ENCODE measurements around the gene LSMEM2.
"Not testable (repeated sequence)": the region's sequence is repeated elsewhere in the genome, so short reads cannot be mapped to it uniquely, and the experiment has no call there.

Gene LSMEM2

GRCh38 chr3:50298836-50299637, 20.1 kb downstream of the LSMEM2 start, which contains the start of the genes HYAL3 and NAA80:
Gene HYAL3, minus strand, starts transcription at chr3:50299405. Its CDS starts 3,803 bp downstream, at chr3:50295602.
Gene NAA80, minus strand, starts transcription at chr3:50299405. Its CDS starts 1,942 bp downstream, at chr3:50297463.
- DNase-seq (ENCODE audit: low spot score): peak; percentile 100

- no peak for DNase-seq (ENCODE audit: low spot score)
These were observed 20.7 kb downstream of the LSMEM2 start for GRCh38 chr3:50299638-50299928.

DNA sequence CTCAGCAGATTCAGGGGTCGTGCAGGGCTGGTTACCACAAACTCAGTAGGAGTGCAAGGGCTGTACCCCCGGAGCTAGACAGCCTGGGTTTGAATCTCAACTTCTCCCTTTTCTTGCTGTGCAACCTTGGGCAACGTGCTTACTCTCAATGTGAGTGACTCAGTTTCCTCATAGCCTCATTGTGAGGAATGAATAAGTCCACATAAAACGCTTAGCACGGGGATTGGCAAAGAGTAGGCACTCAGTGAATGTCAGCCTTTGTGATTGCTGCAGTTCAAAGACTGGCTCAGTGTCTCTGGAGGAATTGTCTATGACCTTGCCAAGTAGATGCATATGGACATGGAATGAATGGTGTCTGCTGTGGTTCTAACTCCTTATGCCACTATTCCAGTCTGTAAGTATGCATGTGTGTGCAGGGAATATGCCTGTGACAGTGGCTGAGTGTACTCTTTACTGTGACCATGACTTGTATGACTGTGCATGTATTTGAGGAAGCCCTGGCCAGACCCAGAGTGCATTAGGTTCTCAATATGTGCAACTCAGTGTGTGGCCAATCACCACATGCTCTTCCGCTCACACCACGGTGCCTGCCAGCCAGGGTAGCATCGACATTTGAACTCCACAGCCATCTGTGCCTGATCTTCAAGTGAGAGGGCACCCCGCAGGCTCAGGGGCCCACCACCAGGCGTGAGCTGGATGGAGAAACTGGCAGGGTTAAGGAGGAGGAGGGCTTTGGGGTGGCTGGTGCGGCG, 21.2 kb downstream of the LSMEM2 start:
- DNase-seq (ENCODE audit: low spot score): peak; percentile 22

GRCh38 chr3:50300681-50301254, 21.9 kb downstream of the LSMEM2 start:
- no peak for DNase-seq (ENCODE audit: low spot score)

- no peak for DNase-seq (ENCODE audit: low spot score)
These were observed 23.5 kb downstream of the LSMEM2 start for GRCh38 chr3:50302095-50303012.

DNA sequence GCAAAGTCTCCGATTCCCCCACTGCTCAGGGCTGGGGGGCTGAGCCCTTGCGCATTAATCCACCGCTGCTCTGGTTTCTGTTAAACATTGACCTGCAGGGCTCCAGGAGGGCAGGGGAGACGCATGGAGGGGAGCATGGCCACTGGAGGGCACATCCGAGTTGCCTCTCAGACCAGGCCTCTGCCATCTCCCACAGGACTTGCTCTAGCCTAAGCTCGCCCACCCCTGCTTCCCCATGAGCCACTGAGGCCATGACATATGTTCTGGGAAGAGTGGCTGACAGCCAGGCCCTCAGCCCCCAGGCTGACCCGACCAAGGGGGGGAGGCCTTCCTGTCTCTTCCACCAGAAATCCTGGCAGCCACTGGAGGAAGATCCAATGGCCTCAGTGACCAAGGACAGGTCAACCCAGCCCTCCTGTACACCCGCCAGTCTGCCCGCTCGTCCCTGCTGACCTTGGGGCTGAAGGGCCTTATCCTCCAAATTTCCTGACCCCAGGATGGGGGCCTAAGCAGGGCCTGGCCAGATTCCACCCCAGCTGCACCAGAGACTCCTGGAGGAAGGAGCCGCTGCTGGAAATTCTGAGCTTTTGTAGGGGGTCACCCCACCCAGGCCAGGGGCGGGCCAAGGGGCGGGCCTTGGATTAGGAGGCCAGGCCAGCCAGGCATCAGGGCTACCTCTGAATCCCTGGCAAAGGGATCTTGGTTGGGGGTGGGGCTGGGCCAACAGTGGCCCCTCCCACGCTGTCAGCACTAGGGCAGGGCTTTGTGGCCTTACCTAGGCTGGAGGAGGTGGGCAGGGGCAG, 24.3 kb downstream of the LSMEM2 start, which contains the start of gene HYAL1:
Gene HYAL1 (minus strand): TSS at position 562 of the 803 bp plus-strand sequence. CDS start 618 bp downstream, outside the sequence.
- DNase-seq (ENCODE audit: low spot score): no peak

GRCh38 chr3:50304601-50305000, 25.7 kb downstream of the LSMEM2 start:
- DNase-seq (ENCODE audit: low spot score): no peak

DNA sequence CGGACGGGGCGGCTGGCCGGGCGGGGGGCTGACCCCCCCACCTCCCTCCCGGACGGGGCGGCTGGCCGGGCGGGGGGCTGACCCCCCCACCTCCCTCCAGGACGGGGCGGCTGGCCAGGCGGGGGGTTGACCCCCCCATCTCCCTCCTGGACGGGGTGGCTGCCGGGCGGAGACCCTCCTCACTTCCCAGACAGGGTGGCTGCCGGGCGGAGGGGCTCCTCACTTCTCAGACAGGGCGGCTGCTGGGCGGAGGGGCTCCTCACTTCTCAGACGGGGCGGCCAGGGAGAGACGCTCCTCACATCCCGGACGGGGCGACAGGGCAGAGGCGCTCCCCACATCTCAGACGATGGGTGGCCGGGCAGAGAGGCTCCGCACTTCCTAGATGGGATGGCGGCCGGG, 33.2 kb downstream of the LSMEM2 start:
- not testable (repeated sequence) for DNase-seq (ENCODE audit: low spot score)

- DNase-seq (ENCODE audit: low spot score): no peak
These were observed 35.5 kb downstream of the LSMEM2 start for GRCh38 chr3:50314342-50314741.

- DNase-seq (ENCODE audit: low spot score): no peak
These were observed 35.9 kb downstream of the LSMEM2 start for GRCh38 chr3:50314816-50315215.

GRCh38 chr3:50316657-50317242, 37.9 kb downstream of the LSMEM2 start:
- DNase-seq (ENCODE audit: low spot score): no peak

DNA sequence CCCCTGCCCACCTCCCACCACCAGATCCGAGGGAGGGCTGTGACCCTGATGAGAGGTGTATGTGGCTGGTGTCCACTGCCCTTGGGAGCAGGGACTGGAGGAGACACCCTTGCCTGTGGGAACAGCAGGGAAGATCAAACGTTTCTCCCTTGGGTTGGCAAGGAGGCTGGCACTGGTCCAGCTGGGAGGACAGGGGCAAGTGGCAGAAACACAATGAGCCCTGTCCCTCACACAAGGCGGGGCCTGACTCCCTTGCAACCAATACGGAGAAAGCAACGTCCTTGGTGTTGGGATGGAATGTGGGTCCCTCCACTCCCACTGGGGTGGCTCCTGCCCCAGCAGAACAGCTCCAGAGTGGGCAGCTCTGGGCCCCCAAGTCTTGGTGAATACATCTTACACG, 38.4 kb downstream of the LSMEM2 start:
- DNase-seq (ENCODE audit: low spot score): no peak

DNA sequence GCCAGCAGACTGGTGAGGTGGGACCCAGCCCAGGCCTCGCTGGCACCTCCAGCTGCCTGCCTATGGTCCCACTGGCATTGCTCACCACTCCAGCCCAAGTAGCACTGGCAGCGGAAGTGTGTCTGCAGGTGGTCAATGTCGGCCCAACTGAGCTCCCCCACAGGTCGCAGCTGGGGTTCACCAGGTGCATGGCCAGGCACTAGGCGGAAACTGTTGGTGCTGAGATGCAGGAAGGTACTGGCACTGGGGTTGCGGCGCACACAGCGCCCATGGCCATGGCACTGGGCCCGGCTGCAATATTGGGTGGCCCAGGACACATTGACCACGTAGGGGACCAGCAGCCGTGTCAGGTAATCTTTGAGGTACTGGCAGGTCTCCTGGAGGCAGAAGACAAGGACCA, 39.3 kb downstream of the LSMEM2 start:
- DNase-seq (ENCODE audit: low spot score): no peak

DNA sequence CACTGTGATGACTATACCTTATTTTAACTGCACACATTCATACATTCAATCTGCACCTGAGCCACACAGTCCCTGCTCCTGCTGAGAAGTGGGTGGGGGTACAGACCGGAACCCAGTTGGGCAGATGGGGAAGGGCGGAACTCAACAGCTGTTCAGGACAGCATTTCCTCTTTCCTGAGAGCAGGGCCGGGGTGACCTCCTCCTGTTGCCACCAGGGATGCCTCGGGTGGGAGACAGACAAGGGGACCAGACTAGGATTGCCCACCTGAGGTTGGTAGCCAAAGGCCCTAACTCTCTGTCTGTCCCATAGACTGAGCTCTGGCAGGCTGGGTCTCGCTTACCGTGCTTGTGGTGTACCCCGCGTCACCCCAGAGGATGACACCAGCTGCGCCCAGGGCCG, 39.7 kb downstream of the LSMEM2 start:
- DNase-seq (ENCODE audit: low spot score): no peak

- DNase-seq (ENCODE audit: low spot score): no peak
These were observed 40.5 kb downstream of the LSMEM2 start for GRCh38 chr3:50319181-50319893.

- DNase-seq (ENCODE audit: low spot score): no peak
These were observed 41.2 kb downstream of the LSMEM2 start for GRCh38 chr3:50319894-50320625.

GRCh38 chr3:50320853-50321335, 42.0 kb downstream of the LSMEM2 start:
- peak; percentile 92 for DNase-seq (ENCODE audit: low spot score)

GRCh38 chr3:50321336-50322114, 42.6 kb downstream of the LSMEM2 start:
- DNase-seq (ENCODE audit: low spot score): peak; percentile 94
